ENCODE data around the gene ELOVL2.
"Not testable (repeated sequence)": the region's sequence is repeated elsewhere in the genome, so short reads cannot be mapped to it uniquely, and the experiment has no call there.

ELOVL2 gene

DNA sequence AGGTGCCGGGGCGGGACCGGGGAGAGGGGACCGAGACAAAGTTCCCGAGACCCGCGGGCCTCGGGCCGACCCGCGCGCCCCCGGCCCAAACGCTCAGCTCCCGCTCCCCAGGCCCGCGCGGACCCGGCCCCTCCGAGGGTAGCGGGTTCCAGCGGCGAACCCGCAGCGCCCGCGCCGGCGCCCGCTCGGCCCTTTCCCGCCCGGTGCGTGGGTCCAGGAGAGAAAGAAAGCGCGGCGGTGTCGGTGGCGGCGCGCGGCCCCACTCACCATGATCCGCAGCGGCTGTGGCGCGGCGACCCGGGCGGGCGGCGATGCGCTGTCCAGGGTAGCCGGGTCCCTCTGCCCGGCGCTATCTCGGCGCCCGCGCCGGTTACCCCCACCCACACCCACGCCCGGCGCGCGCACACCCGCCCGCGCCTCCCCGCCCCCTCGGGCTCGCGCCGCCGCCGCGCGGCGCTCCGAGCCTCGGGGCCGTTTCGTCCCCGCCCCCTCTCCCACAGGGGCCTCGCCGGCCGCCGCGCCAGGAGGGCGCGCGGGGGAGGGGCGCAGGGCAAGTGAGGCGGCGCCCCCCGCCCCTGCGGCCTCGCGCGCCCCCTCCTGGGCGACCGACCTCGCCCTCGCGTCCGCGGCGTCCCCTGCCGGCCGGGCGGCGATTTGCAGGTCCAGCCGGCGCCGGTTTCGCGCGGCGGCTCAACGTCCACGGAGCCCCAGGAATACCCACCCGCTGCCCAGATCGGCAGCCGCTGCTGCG lies at the start of gene ELOVL2:
Gene ELOVL2, minus strand, starts transcription at position 345 of the 751 bp plus-strand sequence. Its CDS starts 75 bp downstream, at position 270.
- DNase-seq, result peak; percentile 77

DNA sequence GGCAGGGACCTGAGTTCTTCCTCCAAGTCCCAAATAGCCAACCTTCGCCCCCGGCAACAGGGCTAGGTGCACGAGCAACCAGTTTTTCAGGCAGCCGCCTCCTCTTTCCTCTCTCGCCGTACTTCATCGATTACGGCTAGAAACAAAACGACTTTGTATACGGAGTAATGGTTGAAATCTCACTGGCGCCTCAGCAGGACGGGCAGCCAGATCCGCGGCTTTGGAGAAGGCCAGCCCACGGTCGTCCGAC lies 49.2 kb upstream of the ELOVL2 start:
- DNase-seq, result no peak

DNA sequence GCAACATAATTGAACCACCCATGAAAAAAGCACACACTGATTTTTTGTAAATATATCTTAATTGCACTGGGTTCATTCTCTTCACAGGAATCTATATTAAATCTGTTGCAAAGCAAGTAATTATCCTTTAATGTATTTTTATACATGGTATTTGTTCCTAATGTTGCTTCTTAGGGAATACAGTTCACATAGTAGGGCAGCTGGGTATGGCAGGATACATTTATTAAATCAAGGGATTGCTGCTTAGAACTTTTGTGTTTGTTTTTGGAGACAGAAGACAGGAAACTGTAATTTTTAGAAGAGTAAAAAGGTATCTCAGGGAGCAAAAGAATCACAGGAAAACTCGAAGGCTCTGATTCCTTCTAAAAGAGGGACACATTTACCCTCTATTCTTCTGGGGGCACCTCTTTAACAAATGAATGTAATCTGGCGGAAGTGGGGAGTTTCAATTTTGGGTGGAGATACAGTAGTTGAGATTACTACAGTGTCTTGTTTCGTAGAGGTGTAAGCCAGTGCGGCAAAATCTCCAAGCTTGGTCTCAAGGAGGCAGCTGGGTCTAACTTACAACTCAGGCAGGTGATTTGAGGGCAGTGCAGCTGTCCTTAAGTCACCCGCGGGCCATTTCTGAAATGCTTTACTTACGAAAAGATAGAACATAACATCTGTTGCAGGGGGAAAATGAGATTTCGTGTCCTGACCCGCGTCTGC lies 48.7 kb upstream of the ELOVL2 start:
- no peak for DNase-seq

GRCh38 chr6:11091141-11091540 lies 47.0 kb upstream of the ELOVL2 start:
- DNase-seq, result not testable (repeated sequence)

DNA sequence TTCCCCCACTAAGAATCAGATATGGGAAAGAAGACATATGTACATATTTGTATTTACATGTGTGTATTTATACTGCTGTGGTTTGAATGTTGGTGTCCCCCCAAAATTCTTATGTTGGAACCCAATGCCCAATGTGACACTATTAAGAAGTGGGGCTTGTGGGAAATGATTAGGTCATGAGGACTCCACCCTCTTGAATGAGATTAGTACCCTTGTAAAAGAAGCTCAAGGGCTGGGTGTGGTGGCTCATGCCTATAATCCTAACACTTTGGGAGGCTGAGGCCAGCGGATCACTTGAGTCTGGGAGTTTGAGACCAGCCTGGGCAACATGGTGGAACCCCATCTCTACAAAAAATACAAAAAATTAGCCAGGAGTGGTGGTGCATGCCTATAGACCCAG lies 45.6 kb upstream of the ELOVL2 start:
- DNase-seq, result no peak

DNA sequence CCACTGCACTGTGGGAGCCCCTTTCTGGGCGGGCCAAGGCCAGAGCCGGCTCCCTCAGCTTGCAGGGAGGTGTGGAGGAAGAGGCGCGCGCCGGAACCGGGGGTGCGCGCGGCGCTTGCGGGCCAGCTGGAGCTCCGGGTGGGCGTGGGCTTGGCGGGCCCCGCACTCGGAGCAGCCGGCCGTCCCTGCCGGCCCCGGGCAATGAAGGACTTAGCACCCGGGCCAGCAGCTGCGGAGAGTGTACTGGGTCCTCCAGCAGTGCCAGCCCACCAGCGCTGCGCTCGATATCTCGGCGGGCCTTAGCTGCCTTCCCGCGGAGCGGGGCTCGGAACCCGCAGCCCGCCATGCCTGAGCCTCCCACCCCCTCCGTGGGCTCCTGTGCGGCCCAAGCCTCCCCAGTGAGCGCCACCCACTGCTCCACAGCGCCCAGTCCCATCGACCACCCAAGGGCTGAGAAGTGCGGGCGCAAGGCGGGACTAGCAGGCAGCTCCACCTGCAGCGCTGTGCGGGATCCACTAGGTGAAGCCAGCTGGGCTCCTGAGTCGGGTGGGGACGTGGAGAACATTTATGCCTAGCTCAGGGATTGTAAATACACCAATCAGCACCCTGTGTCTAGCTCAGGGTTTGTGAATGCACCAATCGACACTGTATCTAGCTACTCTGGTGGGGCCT lies 43.2 kb upstream of the ELOVL2 start:
- DNase-seq, result not testable (repeated sequence)

GRCh38 chr6:11085758-11086435 lies 41.8 kb upstream of the ELOVL2 start:
- no peak for DNase-seq

DNA sequence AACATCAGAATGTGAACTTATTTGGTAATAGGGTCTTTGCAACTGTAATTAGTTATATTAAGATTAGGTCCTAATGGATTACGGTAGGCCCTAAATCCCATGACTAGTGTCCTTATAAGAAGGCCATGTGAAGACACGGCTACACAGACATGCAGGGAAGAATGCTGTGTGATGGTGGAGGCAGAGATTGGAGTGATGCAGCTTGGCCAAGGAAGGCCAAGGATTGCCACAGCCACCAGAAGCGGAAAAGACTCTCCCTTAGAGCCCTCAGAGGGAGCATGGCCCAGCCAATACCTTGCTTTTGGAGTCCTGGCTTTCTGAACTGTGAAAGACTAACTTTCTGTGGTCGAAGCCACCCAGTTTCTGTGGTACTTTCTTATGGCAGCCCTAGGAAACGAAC lies 39.9 kb upstream of the ELOVL2 start:
- no peak for DNase-seq

GRCh38 chr6:11083491-11083890 lies 39.4 kb upstream of the ELOVL2 start:
- DNase-seq, result no peak

DNA sequence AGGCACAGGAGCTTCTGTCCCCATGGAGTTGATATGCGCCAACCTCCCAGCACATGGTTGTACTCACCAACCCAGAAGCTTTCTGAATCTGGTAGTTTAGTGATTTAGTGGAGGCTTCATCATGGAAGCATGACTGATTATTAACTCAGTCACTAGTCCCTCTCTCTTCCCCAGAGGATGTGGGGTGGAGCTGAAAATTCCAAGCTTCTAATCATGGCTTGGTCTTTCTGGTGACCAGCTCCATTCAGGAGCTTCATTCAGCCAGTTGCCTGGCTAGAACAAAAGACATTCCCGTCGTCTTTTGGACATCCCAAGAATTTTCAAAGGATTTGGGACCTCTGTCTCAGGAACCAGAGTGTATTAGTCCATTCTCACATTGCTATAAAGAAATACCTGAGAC lies 36.2 kb upstream of the ELOVL2 start:
- no peak for DNase-seq

DNA sequence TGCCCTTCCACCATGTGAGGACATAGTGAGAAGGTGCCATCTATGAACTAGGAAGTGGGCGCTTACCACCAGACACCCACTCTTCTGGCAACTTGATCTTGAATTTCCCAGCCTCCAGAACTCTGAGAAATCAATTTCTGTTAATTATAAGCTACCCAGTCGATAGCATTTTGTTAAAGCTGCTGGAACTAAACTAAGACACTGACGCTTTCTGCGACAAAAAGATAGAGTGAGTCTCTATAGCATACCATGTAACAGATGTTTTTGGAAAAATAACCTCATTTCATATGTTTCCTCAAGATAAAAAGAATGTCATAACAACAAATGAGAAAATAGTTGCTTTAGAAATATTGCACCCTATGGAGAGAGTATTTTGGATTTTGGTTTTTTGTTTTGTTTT lies 34.2 kb upstream of the ELOVL2 start:
- no peak for DNase-seq

DNA sequence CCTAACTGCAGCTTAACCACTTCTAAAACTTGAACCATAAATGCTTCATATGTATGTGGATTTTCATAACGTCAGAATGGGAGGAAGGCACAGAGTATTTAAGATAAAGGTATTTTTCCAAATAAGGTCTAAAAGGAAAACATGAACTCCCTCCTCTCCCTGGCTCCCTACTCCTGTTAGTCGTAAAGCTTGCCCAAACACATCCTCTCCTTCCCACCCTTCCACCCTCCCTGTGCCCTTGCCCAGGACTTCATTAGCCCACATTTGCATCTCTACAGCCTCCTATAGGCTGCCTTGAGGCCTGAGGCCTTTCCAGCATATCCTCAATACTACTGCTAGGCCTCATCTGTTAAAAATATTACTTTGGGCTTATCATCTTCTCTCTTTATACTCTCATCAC lies 32.4 kb upstream of the ELOVL2 start:
- no peak for DNase-seq

DNA sequence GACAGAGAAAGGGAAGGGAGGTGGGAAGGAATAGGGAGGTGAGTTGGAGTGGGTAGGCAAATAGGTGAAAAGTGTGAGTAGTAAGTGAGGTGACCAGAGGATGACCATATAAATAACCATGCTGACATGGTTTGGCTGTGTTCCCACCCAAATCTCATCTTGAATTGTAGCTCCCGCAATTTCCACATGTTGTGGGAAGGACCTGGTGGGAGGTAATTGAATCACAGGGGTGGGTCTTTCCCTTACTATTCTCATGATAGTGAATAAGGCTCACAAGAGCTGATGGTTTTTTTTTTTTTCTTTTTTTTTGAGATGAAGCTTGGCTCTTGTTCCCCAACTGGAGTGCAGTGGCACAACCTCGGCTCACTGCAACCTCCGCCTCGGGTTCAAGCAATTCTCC lies 28.0 kb upstream of the ELOVL2 start:
- no peak for DNase-seq

GRCh38 chr6:11069760-11070159 lies 25.7 kb upstream of the ELOVL2 start:
- DNase-seq, result no peak

- DNase-seq, result no peak
Measured at GRCh38 chr6:11067348-11067747, 23.2 kb upstream of the ELOVL2 start.

GRCh38 chr6:11066505-11067347 lies 22.6 kb upstream of the ELOVL2 start:
- no peak for DNase-seq

GRCh38 chr6:11065436-11066202 lies 21.5 kb upstream of the ELOVL2 start:
- no peak for DNase-seq

- peak; percentile 44 for DNase-seq
Measured at GRCh38 chr6:11064836-11065235, 20.7 kb upstream of the ELOVL2 start.

GRCh38 chr6:11062715-11063114 lies 18.6 kb upstream of the ELOVL2 start:
- no peak for DNase-seq

- no peak for DNase-seq
Measured at GRCh38 chr6:11062083-11062482, 18.0 kb upstream of the ELOVL2 start.

GRCh38 chr6:11058406-11058805 lies 14.3 kb upstream of the ELOVL2 start:
- no peak for DNase-seq

DNA sequence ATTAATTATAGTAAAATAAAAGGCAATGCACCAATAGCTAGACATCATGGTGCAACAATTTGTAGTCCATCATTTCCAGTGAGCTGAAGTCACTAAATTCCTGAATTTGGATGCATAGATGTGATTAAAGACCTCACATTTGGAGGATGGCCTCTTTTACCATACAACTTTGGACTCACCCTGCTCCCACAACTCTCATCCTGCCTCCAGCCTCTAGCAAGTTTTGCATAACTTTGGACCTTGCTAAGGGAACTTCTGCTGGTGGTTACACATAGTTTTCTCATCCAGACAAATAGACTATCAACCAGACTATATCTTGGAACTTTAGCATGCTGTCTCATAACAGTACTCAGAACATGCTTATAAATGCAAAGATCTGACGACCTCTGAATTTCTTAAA lies 12.8 kb upstream of the ELOVL2 start:
- DNase-seq, result no peak
